RPMI7951 (cell line): Measurements from ENCODE around the gene VEPH1. TPM values are rescaled to one million over a fixed set of nuclear protein-coding genes. Genes with fewer than 3 reads are reported as not detected.

Experiments used
- DNase-seq: peaks from one replicate; pipeline ENCODE4 v3.0.0-alpha.2; 2012; ENCODE audit warnings: low read depth
- total RNA-seq: library from RNA; depleted of rRNA; stranded (reverse); fragments of >200 nt; shearing (Covaris generic); gene quantifications from 2 replicates; pipeline ENCODE4 v1.2.3, GENCODE V29; 2014

VEPH1 gene
- total RNA-seq, 1 experiment from 2014 or later, result 85.5 TPM

- no peak for DNase-seq
Measured at GRCh38 chr3:157306502-157306901, 196.7 kb downstream of the VEPH1 start.

- DNase-seq, result no peak
Measured at GRCh38 chr3:157305392-157305791, 197.8 kb downstream of the VEPH1 start.

GRCh38 chr3:157301755-157302154 lies 201.5 kb downstream of the VEPH1 start:
- DNase-seq, result no peak

- no peak for DNase-seq
Measured at GRCh38 chr3:157300981-157301663, 202.1 kb downstream of the VEPH1 start.

- DNase-seq, result no peak
Measured at GRCh38 chr3:157300094-157300493, 203.1 kb downstream of the VEPH1 start.

- no peak for DNase-seq
Measured at GRCh38 chr3:157297328-157297915, 205.8 kb downstream of the VEPH1 start.

GRCh38 chr3:157294953-157295352 lies 208.3 kb downstream of the VEPH1 start:
- DNase-seq, result peak; percentile 28

- DNase-seq, result no peak
Measured at GRCh38 chr3:157294491-157294890, 208.7 kb downstream of the VEPH1 start.

GRCh38 chr3:157290766-157291165 lies 212.4 kb downstream of the VEPH1 start:
- DNase-seq, result peak; percentile 82

GRCh38 chr3:157285966-157286365 lies 217.2 kb downstream of the VEPH1 start:
- DNase-seq, result no peak

GRCh38 chr3:157285141-157285540 lies 218.1 kb downstream of the VEPH1 start:
- no peak for DNase-seq

GRCh38 chr3:157284688-157285087 lies 218.5 kb downstream of the VEPH1 start:
- DNase-seq, result no peak

- peak; percentile 65 for DNase-seq
Measured at GRCh38 chr3:157282261-157283191, 220.7 kb downstream of the VEPH1 start.

GRCh38 chr3:157280786-157281185 lies 222.4 kb downstream of the VEPH1 start:
- no peak for DNase-seq

- DNase-seq, result no peak
Measured at GRCh38 chr3:157280354-157280753, 222.9 kb downstream of the VEPH1 start.

GRCh38 chr3:157279237-157279636 lies 224.0 kb downstream of the VEPH1 start:
- no peak for DNase-seq

- DNase-seq, result no peak
Measured at GRCh38 chr3:157276801-157277200, 226.4 kb downstream of the VEPH1 start.

- no peak for DNase-seq
Measured at GRCh38 chr3:157275832-157276231, 227.4 kb downstream of the VEPH1 start.

- peak; percentile 23 for DNase-seq
Measured at GRCh38 chr3:157274644-157275137, 228.5 kb downstream of the VEPH1 start.

- no peak for DNase-seq
Measured at GRCh38 chr3:157271283-157271882, 231.8 kb downstream of the VEPH1 start.

- DNase-seq, result no peak
Measured at GRCh38 chr3:157268026-157268425, 235.2 kb downstream of the VEPH1 start.

GRCh38 chr3:157265931-157266330 lies 237.3 kb downstream of the VEPH1 start:
- DNase-seq, result no peak
